Skin epidermis (tissue), 12 donors: Measurements from ENCODE around the gene CNTNAP3B.
A peak's percentile ranks its signal among the peaks of the same experiment; 100 is the strongest.
"Not testable (repeated sequence)": the region's sequence is repeated elsewhere in the genome, so short reads cannot be mapped to it uniquely, and the experiment has no call there.

Experiments
- H3K27ac ChIP-seq, 21 experiments: fragments of 200-600 bp; sonication (generic) in 11 of 21; one replicate each; pipeline ENCODE4 v1.5.0; 2020; ENCODE audit warnings: mild to moderate bottlenecking in 3 of 21, inconsistent platforms in 2 of 21, moderate library complexity in 2 of 21
- H3K4me3 ChIP-seq, 7 experiments: fragments of 200-600 bp; sonication (generic) in 2 of 7; one replicate each; pipeline ENCODE4 v1.5.0; 2020; ENCODE audit warnings: inconsistent platforms in 2 of 7, mild to moderate bottlenecking in 2 of 7, moderate library complexity in 1 of 7

CNTNAP3B gene

GRCh38 chr9:42129073-42129729 is at the start of gene CNTNAP3B:
Gene CNTNAP3B, minus strand, starts transcription at chr9:42129426. Its CDS starts 332 bp downstream, at chr9:42129094.
- peak within 1 kb of the TSS in 1 of 7 experiments; percentile 14 for H3K4me3 ChIP-seq
- H3K27ac ChIP-seq, result peak within 1 kb of the TSS in 1 of 21 experiments; percentile 50

GRCh38 chr9:42160299-42160698 is 31.1 kb upstream of the CNTNAP3B start:
- H3K27ac ChIP-seq, result not testable (repeated sequence)

GRCh38 chr9:42127056-42127841 is 2.0 kb downstream of the CNTNAP3B start:
- H3K4me3 ChIP-seq, result peak overlapping the region in 1 of 7 experiments; percentile 13
- H3K27ac ChIP-seq, result peak overlapping the region in 3 of 21 experiments; percentile 40 to 45 (median 42)

More at GRCh38 chr9:42160299-42160698, 31.1 kb upstream of the CNTNAP3B start:
- not testable (repeated sequence) for H3K4me3 ChIP-seq

GRCh38 chr9:42121007-42121406 is 8.2 kb downstream of the CNTNAP3B start:
- not testable (repeated sequence) for H3K4me3 ChIP-seq, H3K27ac ChIP-seq

- H3K4me3 ChIP-seq, result not testable (repeated sequence)
Measured at GRCh38 chr9:42095929-42096328, 33.3 kb downstream of the CNTNAP3B start.

GRCh38 chr9:42084559-42084952 is 44.7 kb downstream of the CNTNAP3B start:
- not testable (repeated sequence) for H3K27ac ChIP-seq, H3K4me3 ChIP-seq

More at GRCh38 chr9:42095929-42096328, 33.3 kb downstream of the CNTNAP3B start:
- H3K27ac ChIP-seq, result not testable (repeated sequence)

GRCh38 chr9:42083877-42084558 is 45.2 kb downstream of the CNTNAP3B start:
- H3K4me3 ChIP-seq, H3K27ac ChIP-seq: not testable (repeated sequence)

GRCh38 chr9:42080376-42080775 is 48.9 kb downstream of the CNTNAP3B start:
- H3K27ac ChIP-seq, H3K4me3 ChIP-seq: not testable (repeated sequence)

- not testable (repeated sequence) for H3K4me3 ChIP-seq, H3K27ac ChIP-seq
Measured at GRCh38 chr9:42074868-42075267, 54.4 kb downstream of the CNTNAP3B start.

GRCh38 chr9:42071026-42071425 is 58.2 kb downstream of the CNTNAP3B start:
- not testable (repeated sequence) for H3K4me3 ChIP-seq, H3K27ac ChIP-seq

- H3K27ac ChIP-seq, H3K4me3 ChIP-seq: not testable (repeated sequence)
Measured at GRCh38 chr9:42070035-42070799, 59.0 kb downstream of the CNTNAP3B start.

- H3K27ac ChIP-seq, H3K4me3 ChIP-seq: not testable (repeated sequence)
Measured at GRCh38 chr9:42053874-42054273, 75.4 kb downstream of the CNTNAP3B start.

- H3K27ac ChIP-seq, H3K4me3 ChIP-seq: not testable (repeated sequence)
Measured at GRCh38 chr9:42050701-42051100, 78.5 kb downstream of the CNTNAP3B start.

- H3K4me3 ChIP-seq, result not testable (repeated sequence)
Measured at GRCh38 chr9:42044422-42045010, 84.7 kb downstream of the CNTNAP3B start.

GRCh38 chr9:42033541-42033940 is 95.7 kb downstream of the CNTNAP3B start:
- H3K4me3 ChIP-seq, result not testable (repeated sequence)

More at GRCh38 chr9:42044422-42045010, 84.7 kb downstream of the CNTNAP3B start:
- H3K27ac ChIP-seq, result not testable (repeated sequence)

GRCh38 chr9:42020639-42021038 is 108.6 kb downstream of the CNTNAP3B start:
- not testable (repeated sequence) for H3K4me3 ChIP-seq, H3K27ac ChIP-seq

More at GRCh38 chr9:42033541-42033940, 95.7 kb downstream of the CNTNAP3B start:
- not testable (repeated sequence) for H3K27ac ChIP-seq

GRCh38 chr9:42018220-42018922 is 110.9 kb downstream of the CNTNAP3B start:
- H3K27ac ChIP-seq, H3K4me3 ChIP-seq: not testable (repeated sequence)

- H3K4me3 ChIP-seq, result not testable (repeated sequence)
Measured at GRCh38 chr9:42014317-42014716, 114.9 kb downstream of the CNTNAP3B start.

GRCh38 chr9:41991607-41992006 is 137.6 kb downstream of the CNTNAP3B start:
- H3K4me3 ChIP-seq, H3K27ac ChIP-seq: not testable (repeated sequence)

More at GRCh38 chr9:42014317-42014716, 114.9 kb downstream of the CNTNAP3B start:
- not testable (repeated sequence) for H3K27ac ChIP-seq
